SIG-M5 treated with dmso at 0.1 percent for 504 hours (cell line): ENCODE results near the gene WDFY4.

Experiments used
- DNase-seq: peaks from one replicate; lab custom pipeline; 2025; ENCODE audit not compliant: unreplicated experiment; lab: John Stamatoyannopoulos, UW

WDFY4 gene

DNA sequence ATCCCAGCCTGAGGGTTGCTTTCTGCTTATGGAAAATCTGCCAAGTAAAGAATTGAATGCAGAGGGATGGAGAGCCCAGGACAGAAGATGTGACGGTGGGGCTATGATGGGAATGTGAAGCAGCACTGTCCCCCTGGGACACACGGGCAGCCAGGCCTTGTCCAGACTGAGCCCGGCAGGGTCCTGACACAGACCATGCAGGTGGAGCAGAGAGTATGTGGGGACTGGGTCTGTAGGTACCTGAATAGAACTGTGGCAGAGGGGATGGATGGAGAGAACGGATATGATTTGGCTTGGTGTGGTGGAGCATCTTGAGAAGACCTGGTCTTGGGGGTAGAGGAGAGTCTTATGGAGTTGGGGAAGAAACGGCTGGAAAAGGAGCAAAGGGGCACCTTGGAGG, 255.7 kb downstream of the WDFY4 start:
- DNase-seq: no peak

DNA sequence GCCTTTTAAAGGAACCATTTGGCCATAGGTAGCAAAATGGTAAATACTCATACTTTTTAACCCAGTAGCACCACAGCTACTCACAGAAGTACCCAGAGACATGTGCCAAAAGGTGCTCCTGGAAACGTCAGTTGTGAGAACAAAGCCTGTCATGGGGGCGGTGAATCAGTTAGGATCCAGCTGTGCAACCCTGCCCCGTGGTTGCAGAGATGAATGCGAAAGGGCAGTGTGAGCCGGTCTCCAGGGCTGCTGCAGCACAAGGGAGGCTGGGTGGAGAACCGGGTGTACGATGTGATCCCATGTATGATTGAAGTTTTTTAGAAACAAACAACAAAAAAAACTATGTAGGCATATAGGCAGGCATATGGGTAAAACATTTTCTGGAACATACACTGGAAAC, 256.3 kb downstream of the WDFY4 start:
- no peak for DNase-seq

DNA sequence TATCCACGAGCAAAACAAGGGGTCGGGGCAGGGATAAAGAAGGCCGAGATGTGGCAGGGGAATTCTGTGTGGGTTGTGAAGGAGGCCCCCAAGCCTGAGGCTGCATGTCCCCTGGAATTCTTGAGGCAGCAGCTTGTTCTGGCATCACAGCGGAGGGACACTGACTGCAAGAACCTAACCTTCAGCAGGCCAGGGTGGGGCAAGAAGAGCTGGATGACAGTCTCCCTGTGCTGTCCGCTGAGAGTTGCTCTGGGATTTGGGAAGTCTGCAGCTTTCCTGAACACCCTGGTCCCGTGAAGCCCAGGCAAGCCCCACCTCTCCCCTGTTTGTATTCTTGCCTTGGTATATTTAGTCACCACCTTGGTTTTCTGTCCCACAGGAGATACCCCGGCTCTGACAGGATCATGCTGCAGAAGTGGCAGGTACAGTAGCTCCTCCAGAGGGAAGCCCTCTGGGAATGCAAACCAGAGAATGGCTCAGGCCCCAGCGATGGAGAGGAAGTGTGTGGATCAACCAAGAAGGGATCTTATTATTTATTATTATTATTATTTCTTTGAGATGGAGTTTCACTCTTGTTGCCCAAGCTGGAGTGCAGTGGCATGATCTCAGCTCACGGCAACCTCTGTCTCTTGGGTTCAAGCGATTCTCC, 256.9 kb downstream of the WDFY4 start:
- DNase-seq: no peak

DNA sequence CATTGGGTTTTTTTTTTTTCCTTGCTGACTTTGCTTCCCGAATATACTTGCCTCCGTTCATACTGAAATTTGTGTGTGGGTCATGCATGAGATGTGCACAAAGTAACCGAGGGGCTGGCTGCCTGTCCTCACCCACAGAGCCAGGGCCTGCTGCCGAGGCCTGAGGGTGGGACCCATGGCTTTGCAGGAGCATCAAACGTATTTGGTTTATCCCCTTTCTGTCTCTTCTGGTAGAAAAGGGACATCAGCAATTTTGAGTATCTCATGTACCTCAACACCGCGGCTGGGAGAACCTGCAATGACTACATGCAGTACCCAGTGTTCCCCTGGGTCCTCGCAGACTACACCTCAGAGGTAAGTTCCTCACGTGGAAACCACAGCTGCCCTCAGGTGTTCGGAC, 258.4 kb downstream of the WDFY4 start:
- DNase-seq: no peak

DNA sequence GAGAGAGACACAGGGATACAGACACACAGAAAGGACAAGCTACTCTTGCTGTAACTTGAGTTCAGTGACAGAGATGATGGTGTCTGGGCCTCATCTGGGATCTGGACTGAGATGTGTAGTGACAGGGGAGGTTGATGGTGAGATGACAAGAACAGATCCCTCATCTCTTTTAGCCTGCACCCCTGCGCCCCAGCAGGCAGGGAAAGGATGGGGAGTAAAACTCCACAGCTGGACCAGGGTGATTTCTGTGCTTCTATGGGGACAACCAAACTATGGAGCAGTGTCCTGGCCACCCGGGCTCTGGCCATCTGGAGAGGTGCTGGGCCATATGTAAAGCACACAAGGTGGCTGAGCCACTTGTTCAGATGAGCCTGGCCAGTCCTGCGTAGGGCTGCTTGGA, 259.5 kb downstream of the WDFY4 start:
- no peak for DNase-seq

DNA sequence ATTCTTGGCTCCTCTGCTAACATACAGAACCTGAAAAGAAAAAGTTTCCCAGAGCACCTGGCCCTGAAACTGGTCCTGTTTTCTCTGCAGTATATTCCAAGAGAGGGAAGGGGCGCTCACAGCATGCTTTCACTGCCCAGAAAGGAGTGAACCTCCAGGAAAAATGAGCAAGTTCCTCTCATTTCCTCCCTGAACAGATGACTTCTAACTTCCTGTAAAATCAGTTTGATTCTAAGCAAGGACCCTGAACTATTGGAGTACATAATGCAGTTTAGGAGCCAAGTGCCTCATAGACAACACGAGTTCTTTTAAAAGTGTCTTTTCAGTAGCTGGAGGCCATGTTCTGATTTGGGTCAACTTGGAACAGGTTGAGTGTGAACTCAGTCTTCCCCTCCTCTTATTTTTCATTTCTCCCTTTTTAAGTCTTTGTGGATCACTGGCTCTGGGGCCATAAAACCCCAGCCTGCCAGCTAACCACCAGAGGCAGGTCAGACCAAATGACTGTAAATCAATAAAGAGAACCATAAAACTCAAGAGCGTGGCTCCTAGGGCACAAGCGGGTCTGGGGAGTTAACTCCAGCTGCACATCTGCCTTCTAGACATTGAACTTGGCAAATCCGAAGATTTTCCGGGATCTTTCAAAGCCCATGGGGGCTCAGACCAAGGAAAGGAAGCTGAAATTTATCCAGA, 260.9 kb downstream of the WDFY4 start:
- DNase-seq: no peak

DNA sequence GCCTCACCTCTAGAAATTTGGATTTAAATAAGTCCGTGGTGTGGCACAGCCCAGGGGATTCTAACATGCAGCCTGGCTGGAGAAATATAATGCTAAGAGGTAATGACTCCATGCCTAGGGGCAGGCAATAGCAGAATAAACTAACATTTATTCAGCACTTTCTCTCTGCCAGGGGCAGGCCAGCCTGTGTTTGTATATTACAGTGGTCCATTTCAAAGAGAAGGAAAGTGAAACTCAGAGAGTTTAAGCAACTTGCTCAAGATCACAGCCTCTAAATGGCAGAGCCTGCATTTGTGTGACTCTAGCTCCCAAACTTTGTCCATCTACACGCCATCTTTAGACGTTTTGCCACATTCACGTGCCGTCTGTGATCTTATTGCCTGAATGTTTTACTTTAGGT, 261.7 kb downstream of the WDFY4 start:
- no peak for DNase-seq

DNA sequence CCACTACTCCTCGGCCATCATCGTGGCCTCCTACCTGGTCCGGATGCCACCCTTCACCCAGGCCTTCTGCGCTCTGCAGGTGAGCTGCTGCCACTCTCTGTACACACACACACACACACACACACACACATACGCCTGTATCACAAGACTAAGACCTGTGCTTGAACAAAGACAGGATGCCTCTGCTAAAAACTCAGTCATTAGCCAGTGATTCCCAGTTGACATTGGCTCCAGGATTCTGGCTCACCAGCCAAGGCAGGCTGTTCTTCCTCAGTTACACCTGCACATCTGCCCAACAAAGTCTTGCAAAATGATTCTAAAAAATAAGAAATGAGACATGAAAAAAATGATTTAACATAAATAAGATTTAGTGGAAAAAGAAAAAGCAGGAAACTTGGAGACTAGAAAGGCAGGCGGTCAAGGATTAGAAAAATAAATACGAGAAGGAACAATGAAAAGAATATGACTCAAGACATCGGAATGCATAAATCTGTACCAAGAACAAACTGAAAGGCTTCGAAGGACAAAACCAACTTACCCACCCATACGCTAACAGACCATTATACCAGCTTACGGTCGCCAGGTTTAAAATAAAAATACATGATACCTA, 262.3 kb downstream of the WDFY4 start:
- DNase-seq: no peak

DNA sequence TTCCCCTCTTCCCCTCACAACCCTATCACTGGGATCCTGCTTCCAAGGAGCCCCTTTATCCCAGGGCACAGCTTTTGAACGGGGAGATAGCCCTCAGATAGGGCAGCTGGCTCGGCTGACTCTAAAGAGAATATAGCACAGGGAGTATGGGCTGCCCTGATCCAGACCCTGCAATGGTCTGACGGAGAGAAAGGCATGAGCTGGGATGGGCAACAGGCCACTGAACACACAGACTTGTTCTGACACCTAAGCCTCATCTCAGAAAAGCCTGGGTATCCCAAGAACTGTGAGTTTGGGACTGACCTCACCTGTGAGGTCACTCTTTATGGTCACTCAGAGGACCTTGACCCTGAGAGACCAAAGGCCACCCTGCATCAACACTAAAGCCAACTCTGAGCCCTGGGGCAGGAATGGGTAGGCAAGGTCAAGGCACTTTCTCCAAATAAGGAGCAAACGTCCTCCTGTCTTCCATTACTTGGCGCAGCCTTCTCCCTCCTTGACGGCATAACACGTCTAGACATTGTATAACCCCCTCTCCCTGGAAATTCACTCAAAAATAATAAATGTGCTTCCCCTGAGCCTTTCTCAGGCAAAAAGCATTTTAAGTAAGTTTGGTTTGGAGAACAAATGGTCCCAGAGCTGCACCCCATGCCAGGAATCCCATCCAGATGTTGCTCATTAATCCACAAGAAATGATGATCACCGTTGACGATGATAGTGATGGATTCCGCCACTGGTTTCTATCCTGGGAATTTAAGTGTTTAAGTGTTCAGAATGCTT, 263.2 kb downstream of the WDFY4 start:
- DNase-seq: no peak

DNA sequence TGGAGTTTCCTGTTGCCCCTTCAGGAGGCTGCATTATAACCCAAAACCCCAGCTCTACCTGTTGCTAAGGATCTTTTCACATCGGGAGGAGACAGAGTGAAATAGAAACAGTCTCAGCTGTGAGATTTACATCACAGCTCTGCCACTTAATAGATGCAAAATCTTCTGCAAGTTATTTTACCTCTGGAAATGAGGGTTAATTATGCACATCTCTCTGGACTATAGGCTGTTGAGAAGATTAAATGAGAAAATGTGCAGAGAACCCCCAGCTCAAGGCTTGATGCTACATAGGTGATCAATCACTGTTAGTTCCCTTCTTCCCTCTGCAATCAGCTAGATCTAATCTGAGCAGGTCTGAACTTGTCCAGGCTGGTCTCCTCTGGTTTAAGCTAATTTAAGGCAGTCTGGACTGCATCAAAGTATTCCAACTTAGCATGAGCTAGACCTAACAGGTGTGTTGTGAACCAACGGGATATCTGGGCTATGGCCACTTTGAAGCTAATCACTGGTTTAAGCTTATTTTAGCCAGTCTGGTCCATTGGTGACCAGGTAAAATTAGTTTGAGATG, 263.9 kb downstream of the WDFY4 start:
- DNase-seq: no peak

DNA sequence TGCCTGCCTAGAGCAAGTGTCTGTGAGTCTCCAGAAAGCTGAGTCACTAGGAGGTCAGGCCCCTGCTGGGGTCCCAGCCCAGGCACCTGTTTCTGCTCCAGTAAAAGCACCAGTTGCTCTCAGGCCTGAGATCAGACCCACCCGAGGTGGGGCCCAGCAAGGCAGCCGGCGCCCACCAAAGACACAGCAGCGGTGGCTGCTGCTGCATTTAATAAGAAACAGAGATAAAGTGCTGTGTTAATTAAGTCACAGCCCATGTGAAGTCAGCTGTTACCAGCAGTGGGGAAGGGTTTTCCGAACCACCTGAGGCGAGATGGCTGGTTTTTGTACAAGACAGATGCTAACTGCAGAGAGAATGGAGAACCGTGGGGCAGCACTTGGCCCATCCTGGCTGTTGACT, 267.0 kb downstream of the WDFY4 start:
- DNase-seq: no peak

DNA sequence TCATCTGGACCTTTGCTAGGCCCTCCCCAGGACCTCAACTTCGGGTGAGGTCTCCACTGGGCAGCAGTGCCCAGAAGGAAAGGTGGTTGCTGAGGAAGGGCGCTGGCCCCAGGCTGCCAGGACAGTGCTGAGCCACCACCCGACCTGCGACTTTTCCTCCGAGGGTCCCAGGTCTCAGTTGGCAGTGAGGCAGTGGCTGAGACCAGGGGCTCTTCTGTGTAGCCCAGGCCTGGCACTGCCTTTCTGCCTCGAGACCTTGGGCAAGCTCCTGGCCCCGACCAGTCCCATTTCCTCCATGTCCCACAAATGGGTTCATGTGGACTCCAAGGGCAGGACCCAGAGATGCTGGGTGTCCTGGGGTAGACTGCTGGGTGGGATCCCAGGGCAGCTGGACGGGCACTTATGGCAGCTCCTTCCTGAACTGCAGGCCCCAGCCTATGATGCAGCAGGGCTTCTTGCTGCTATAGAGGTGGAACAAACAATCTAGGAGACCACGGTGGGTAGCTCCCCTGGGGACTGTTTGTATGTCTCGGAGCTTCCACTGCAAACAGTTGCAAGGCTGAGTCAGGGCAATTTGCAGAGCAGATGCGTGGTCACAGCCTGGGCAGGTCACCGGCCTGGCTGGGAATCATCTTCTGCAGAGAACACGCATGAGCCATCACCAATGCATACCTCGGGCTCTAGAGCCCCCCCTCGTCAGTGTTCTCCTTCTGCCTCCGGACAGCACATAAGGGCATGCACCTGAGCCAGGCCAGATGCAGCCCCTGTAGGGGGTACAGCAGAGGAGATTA, 272.9 kb downstream of the WDFY4 start:
- no peak for DNase-seq

DNA sequence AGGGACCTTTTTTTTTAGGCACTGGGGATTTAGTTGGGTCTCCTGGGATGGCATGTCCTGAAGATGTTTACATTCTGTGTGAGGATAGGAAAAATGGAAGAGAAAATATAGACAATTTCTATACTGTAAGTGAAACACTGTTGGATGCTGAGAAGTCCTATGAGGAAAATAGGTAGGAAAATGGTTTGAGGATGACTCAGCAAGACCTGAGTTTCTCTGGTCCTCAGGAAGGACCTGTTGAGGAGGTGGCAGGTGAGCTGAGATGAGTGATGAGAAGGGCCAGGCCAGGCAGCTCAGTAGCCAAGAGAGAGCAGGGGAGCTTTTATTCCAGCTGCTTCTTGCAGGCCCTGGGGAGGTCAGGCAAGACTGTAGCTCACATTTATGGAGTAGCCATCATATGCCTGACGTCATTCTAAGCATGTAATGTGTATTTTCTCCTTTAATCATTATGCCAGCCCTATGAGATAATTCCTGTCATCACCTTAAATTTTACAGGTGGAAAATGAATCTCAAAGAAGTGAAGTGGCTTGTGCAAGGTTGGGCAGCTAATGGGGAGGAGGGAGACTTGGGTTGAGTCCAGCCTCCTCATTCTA, 274.0 kb downstream of the WDFY4 start:
- DNase-seq: no peak

DNA sequence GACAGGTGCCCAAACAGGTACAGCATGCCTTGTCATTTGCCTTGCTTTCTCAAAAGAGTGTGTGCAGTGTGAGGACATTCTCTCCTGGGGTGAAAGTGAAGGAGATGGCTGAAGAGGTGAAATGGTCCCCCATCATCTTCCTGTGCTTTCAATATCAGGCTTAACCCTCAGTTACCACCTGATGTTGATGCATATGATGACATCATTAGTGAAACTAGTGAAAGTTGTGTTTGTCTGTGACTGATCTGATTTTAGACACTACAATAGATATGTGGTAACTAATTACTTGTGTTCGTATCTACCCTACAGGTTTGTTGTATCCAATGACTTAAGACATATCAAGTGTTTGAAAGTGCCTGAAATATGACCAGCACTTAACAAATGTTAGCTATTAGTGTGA, 279.4 kb downstream of the WDFY4 start:
- no peak for DNase-seq

DNA sequence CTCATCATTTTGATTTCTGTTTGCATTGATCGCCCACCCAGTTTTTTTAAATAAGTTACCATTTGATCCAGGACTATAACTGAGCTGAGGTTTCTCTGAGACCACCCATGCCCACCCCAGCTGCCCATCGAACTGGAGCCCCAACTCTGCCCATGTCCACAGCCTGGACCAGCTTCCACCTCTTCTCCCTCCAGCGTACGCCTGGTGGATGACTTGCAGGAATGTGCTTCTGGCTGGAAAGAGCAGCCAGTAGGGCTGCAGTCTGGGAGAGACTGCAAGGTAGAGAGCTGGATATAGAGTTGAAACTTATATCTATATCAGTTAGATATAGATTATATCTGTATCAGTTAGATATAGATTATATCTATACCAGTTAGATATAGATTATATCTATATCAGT, 280.8 kb downstream of the WDFY4 start:
- no peak for DNase-seq

DNA sequence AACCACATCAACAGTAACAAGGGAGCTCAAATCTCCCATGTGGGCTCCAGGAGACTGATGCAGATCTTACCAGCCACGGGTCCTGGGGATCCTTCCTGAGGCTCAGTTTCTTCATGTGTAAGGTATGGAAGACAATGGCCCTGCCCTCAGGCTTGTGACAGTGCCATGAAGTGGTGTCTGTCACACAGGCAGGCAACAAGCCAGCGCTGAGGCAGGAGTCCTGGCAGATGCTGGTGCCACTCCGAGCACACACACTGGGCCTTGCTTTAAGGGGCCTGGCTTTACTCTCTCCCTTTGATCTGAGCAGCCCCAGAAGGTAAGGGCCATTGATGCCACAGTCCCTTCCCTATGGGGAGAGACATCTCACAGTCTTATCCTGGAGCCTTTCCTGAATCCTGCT, 283.4 kb downstream of the WDFY4 start:
- no peak for DNase-seq

DNA sequence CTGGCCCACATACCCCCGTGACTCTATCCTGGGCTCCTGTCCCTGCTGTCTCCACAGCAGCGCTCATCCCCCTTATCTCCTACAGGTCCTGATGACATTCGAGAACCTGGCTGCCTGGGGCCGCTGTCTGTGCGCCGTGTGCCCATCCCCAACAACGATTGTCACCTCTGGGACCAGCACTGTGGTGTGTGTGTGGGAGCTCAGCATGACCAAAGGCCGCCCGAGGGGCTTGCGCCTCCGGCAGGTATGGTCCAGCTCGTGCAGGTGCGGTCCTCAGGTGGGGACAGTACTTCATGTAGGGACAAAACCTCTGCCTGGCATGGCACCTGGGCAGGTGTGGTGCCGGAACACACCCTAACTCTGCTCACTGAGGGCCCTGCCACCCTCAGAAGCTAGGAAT, 285.4 kb downstream of the WDFY4 start:
- no peak for DNase-seq

DNA sequence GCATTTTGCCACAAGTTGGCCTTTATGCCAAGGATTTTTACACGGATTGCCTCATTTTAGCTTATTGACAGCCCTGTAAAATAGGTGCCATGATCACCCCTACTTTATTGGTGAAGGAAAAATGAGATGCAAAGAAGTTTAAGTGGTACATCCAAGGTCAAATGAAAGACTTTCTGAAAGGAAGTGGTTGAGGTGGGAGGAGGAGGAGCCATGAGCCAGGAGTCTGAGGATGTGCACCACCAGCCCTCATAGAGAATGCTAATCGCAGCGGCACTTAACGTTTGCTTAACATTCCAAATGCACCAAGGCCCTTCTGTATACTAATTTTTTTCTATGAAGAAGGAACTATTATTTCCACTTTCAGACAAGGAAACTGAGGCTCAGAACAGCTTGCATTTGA, 286.0 kb downstream of the WDFY4 start:
- no peak for DNase-seq

DNA sequence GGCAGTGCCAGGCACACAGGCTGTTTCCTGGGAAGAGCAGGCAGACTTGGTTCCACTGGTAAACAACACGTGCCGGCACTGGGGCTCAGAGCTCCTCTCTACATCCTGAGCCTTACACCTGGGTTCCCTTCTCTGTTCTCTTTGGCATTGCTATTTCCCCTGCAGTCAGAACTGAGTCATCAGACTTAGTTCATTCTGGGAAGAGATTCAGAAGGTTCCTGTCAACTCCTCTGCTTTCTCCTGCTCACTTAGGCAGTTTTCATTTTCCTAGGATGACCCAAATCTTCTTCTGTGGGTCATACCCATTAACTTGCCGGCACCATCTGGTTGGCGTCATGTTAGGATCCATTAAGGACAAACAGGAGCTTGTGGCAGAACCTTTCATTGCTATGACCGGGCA, 288.4 kb downstream of the WDFY4 start:
- DNase-seq: no peak

DNA sequence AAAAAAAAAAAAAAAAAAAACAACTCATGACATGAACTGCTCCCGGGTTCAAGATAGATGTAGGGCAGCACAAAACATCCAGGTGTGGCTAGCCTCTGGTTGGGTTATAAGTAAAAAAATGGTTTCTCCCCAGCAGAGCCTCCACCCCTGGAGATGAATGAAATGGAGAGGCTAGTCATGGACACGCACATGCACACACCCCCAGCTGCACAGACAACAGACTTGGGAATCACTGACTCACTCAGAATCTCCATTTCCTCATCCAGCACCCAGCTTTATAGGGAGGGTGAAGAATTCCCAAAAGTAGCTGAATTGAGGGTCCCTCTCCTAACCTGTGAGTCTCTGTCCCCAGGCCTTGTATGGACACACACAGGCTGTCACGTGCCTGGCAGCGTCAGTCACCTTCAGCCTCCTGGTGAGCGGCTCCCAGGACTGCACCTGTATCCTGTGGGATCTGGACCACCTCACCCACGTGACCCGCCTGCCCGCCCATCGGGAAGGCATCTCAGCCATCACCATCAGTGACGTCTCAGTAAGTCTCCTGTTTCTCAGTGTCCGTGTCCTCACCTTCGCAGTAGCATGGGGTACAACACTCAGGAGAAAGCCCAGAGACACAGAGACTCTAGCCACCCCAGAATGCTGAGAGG, 290.0 kb downstream of the WDFY4 start:
- DNase-seq: no peak
